C4-2B (cell line): ENCODE measurements around the gene B3GALT6.

Source experiments
- ZFX ChIP-seq: fragments of 450-650 bp; IDR thresholded peaks from 2 replicates; pipeline ENCODE4 v1.6.1; 2017
- TF ChIP-seq, protein P1 (sequence below): fragments of 450-650 bp; conservative IDR thresholded peaks from 2 replicates; pipeline ENCODE4 v1.5.1; 2017; ENCODE audit warnings: mild to moderate bottlenecking

DNA sequence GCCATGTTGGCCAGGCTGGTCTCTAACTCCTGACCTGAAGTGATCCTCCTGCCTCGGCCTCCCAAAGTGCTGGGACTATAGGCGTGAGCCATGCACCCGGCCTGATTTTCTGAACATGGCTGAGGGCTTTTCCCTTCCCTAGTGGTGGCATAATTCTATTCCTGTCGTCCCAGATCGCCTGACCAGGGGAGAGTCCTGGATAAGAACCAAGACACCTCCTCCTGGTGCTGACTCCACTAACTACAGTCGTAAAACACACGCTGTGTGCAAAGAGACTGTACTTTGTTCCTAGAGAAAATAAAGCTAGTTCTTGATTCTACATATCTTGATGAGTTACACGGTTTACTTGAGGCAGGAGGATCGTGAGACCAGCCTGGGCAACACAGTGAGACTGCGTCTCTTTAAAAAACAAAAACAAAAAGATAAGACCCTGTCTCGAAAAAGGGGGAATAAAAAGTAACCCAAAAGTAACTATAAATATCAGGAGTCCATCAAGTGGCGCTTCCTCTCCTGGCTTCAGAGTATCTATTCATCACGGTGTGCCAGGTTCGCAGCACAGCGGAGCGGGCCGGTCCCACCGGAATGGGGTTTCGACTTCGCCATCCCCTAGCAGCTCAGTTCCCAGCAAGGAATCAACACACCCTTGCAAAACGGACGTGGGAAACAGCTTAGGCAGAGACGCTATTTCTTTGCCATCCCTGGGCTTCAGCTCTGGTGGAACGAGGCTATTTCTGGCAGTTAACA, 1.2 kb upstream of the B3GALT6 start:
- TF ChIP-seq, protein P1, sequence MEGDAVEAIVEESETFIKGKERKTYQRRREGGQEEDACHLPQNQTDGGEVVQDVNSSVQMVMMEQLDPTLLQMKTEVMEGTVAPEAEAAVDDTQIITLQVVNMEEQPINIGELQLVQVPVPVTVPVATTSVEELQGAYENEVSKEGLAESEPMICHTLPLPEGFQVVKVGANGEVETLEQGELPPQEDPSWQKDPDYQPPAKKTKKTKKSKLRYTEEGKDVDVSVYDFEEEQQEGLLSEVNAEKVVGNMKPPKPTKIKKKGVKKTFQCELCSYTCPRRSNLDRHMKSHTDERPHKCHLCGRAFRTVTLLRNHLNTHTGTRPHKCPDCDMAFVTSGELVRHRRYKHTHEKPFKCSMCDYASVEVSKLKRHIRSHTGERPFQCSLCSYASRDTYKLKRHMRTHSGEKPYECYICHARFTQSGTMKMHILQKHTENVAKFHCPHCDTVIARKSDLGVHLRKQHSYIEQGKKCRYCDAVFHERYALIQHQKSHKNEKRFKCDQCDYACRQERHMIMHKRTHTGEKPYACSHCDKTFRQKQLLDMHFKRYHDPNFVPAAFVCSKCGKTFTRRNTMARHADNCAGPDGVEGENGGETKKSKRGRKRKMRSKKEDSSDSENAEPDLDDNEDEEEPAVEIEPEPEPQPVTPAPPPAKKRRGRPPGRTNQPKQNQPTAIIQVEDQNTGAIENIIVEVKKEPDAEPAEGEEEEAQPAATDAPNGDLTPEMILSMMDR, result no peak; the same call in 1 of the 2 replicates
- TF ChIP-seq ZFX, result no peak
